HepG2 (cell line): ENCODE measurements around the gene SBK2. TPM values are rescaled to one million over a fixed set of nuclear protein-coding genes. Genes with fewer than 3 reads are reported as not detected.
A peak's percentile ranks its signal among the peaks of the same experiment; 100 is the strongest.

Source experiments
- EEA1 ChIP-seq: sonication (generic); formaldehyde crosslinking; IDR thresholded peaks from 2 replicates; pipeline ENCODE4 v1.5.1; 2020; ENCODE audit warnings: mild to moderate bottlenecking, missing genetic modification reagents, borderline replicate concordance
- NFIB ChIP-seq: sonication (generic); formaldehyde crosslinking; IDR thresholded peaks from 2 replicates; pipeline ENCODE4 v1.9.0; 2021; ENCODE audit warnings: missing genetic modification reagents, mild to moderate bottlenecking, borderline replicate concordance
- RCOR2 ChIP-seq: IDR thresholded peaks from 2 replicates; pipeline ENCODE4 v1.6.1; 2016; ENCODE audit warnings: missing biosample characterization, missing genetic modification reagents
- TSC22D2 ChIP-seq: sonication (generic); formaldehyde crosslinking; IDR thresholded peaks from 2 replicates; pipeline ENCODE4 v1.5.1; 2020; ENCODE audit warnings: missing genetic modification reagents, mild to moderate bottlenecking, borderline replicate concordance
- ZNF501 ChIP-seq: sonication (generic); formaldehyde crosslinking; IDR thresholded peaks from 2 replicates; pipeline ENCODE4 v1.5.1; 2020; ENCODE audit warnings: mild to moderate bottlenecking, moderate library complexity, missing genetic modification reagents
- polyA plus RNA-seq, 8 experiments: library from polyadenylated mRNA; depleted of rRNA in 3 of 8; stranded (reverse) in 7 of 8; unstranded in 1 of 8; fragments of >200 nt; fragmentation: Illumina TruSeq in 4 of 8; extraction: Trizol in 4 of 8; gene quantifications; 2 replicates each; pipeline versions ENCODE4 v1.2.1 to v1.2.3, GENCODE V29; 2011 to 2016; ENCODE audit warnings: low read depth in 4 of 8, missing spikeins in 1 of 8, mixed read lengths in 1 of 8; ENCODE audit not compliant: insufficient read depth in 1 of 8
- total RNA-seq, 5 experiments: library from RNA; depleted of rRNA; stranded (reverse); fragments of >200 nt; fragmentation: Illumina TruSeq; extraction: Trizol; gene quantifications; 2 replicates each; pipeline ENCODE4 v1.2.3, GENCODE V29; 2016; ENCODE audit warnings: low read depth in 1 of 5
- TF ChIP-seq, protein P1 (sequence below): sonication (generic); formaldehyde crosslinking; conservative IDR thresholded peaks from 2 replicates; pipeline ENCODE4 v1.8.1; 2023; ENCODE audit warnings: missing genetic modification reagents
- TF ChIP-seq, protein P2 (sequence below): sonication (generic); formaldehyde crosslinking; IDR thresholded peaks from 2 replicates; pipeline ENCODE4 v1.4.0; 2020; ENCODE audit warnings: mild to moderate bottlenecking, missing genetic modification reagents
- TF ChIP-seq, protein P3 (sequence below): sonication (generic); formaldehyde crosslinking; IDR thresholded peaks from 2 replicates; pipeline ENCODE4 v1.4.0; 2020; ENCODE audit warnings: missing genetic modification reagents, borderline replicate concordance
- TF ChIP-seq, protein P4 (sequence below): sonication (generic); formaldehyde crosslinking; IDR thresholded peaks from 2 replicates; pipeline ENCODE4 v1.8.0; 2022; ENCODE audit warnings: low read depth, missing genetic modification reagents

Gene SBK2
- total and polyA plus RNA-seq, 2 of the 13 experiments (the other 11 are each of a cell fraction or from before 2014, with no cell fraction given), result 0.24 TPM; not detected in 1

DNA sequence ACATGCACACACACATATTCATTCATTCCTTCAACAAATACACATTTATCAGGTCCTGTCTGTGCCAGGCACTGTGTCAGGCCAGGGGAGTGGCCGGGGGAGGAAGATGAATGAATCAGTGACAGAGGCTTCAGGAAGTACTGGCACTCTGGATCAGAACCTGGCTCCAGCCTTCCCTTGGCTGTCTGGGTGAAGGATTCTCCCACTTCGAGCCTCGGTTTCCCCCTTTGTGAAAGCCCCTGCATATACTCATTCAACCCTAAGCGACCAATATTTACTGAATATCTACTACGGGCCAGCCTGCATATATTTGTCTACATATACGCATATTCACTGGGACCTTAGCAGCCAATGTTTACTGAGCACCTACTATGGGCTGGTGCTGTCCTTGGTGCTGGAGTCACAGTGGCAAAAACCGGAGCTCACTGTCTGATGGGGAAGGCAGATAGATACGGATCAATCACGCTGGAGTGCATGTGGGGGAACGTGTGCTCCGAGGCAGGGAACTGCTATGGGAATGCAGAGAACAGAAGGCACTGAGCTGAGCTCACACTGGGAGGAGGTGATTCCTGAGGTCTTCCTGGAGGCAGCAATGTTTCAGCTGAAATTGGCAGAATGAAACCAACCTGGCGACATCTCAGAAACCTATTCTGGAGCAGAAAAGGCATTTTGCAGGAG lies 44.4 kb upstream of the SBK2 start (continued):
- TF ChIP-seq, protein P1, sequence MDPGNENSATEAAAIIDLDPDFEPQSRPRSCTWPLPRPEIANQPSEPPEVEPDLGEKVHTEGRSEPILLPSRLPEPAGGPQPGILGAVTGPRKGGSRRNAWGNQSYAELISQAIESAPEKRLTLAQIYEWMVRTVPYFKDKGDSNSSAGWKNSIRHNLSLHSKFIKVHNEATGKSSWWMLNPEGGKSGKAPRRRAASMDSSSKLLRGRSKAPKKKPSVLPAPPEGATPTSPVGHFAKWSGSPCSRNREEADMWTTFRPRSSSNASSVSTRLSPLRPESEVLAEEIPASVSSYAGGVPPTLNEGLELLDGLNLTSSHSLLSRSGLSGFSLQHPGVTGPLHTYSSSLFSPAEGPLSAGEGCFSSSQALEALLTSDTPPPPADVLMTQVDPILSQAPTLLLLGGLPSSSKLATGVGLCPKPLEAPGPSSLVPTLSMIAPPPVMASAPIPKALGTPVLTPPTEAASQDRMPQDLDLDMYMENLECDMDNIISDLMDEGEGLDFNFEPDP (CRISPR knock-in tag), result no peak
- TF ChIP-seq NFIB (CRISPR knock-in tag), result no peak
- peak; percentile 82; the same call in 1 of the 2 replicates for TF ChIP-seq EEA1 (CRISPR knock-in tag)
- TF ChIP-seq, protein P2, sequence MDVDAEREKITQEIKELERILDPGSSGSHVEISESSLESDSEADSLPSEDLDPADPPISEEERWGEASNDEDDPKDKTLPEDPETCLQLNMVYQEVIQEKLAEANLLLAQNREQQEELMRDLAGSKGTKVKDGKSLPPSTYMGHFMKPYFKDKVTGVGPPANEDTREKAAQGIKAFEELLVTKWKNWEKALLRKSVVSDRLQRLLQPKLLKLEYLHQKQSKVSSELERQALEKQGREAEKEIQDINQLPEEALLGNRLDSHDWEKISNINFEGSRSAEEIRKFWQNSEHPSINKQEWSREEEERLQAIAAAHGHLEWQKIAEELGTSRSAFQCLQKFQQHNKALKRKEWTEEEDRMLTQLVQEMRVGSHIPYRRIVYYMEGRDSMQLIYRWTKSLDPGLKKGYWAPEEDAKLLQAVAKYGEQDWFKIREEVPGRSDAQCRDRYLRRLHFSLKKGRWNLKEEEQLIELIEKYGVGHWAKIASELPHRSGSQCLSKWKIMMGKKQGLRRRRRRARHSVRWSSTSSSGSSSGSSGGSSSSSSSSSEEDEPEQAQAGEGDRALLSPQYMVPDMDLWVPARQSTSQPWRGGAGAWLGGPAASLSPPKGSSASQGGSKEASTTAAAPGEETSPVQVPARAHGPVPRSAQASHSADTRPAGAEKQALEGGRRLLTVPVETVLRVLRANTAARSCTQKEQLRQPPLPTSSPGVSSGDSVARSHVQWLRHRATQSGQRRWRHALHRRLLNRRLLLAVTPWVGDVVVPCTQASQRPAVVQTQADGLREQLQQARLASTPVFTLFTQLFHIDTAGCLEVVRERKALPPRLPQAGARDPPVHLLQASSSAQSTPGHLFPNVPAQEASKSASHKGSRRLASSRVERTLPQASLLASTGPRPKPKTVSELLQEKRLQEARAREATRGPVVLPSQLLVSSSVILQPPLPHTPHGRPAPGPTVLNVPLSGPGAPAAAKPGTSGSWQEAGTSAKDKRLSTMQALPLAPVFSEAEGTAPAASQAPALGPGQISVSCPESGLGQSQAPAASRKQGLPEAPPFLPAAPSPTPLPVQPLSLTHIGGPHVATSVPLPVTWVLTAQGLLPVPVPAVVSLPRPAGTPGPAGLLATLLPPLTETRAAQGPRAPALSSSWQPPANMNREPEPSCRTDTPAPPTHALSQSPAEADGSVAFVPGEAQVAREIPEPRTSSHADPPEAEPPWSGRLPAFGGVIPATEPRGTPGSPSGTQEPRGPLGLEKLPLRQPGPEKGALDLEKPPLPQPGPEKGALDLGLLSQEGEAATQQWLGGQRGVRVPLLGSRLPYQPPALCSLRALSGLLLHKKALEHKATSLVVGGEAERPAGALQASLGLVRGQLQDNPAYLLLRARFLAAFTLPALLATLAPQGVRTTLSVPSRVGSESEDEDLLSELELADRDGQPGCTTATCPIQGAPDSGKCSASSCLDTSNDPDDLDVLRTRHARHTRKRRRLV (CRISPR knock-in tag), result peak; percentile 73
- peak; percentile 21; the same call in 1 of the 2 replicates for TF ChIP-seq RCOR2 (CRISPR knock-in tag)
- 0 out of 2 replicates have a peak, but pooled peaks have one; percentile 82 for TF ChIP-seq TSC22D2 (CRISPR knock-in tag)
- TF ChIP-seq, protein P3, sequence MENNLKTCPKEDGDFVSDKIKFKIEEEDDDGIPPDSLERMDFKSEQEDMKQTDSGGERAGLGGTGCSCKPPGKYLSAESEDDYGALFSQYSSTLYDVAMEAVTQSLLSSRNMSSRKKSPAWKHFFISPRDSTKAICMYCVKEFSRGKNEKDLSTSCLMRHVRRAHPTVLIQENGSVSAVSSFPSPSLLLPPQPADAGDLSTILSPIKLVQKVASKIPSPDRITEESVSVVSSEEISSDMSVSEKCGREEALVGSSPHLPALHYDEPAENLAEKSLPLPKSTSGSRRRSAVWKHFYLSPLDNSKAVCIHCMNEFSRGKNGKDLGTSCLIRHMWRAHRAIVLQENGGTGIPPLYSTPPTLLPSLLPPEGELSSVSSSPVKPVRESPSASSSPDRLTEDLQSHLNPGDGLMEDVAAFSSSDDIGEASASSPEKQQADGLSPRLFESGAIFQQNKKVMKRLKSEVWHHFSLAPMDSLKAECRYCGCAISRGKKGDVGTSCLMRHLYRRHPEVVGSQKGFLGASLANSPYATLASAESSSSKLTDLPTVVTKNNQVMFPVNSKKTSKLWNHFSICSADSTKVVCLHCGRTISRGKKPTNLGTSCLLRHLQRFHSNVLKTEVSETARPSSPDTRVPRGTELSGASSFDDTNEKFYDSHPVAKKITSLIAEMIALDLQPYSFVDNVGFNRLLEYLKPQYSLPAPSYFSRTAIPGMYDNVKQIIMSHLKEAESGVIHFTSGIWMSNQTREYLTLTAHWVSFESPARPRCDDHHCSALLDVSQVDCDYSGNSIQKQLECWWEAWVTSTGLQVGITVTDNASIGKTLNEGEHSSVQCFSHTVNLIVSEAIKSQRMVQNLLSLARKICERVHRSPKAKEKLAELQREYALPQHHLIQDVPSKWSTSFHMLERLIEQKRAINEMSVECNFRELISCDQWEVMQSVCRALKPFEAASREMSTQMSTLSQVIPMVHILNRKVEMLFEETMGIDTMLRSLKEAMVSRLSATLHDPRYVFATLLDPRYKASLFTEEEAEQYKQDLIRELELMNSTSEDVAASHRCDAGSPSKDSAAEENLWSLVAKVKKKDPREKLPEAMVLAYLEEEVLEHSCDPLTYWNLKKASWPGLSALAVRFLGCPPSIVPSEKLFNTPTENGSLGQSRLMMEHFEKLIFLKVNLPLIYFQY (CRISPR knock-in tag), result peak; percentile 36; the same call in 1 of the 2 replicates
- TF ChIP-seq ZNF501 (CRISPR knock-in tag), result 0 out of 2 replicates have a peak, but pooled peaks have one; percentile 28
- TF ChIP-seq, protein P4, sequence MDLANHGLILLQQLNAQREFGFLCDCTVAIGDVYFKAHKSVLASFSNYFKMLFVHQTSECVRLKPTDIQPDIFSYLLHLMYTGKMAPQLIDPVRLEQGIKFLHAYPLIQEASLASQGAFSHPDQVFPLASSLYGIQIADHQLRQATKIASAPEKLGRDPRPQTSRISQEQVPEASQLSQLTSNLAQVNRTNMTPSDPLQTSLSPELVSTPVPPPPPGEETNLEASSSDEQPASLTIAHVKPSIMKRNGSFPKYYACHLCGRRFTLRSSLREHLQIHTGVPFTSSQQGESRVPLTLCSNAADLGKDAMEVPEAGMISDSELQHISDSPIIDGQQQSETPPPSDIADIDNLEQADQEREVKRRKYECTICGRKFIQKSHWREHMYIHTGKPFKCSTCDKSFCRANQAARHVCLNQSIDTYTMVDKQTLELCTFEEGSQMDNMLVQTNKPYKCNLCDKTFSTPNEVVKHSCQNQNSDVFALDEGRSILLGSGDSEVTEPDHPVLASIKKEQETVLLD (CRISPR knock-in tag), result 0 out of 2 replicates have a peak, but pooled peaks have one; percentile 66
- TF ChIP-seq, all 625 proteins: peak for 161
